Kidney epithelial cell (primary cell): ENCODE measurements around the gene UGDH. TPM values are rescaled to one million over a fixed set of nuclear protein-coding genes. Genes with fewer than 3 reads are reported as not detected.
"Not testable (repeated sequence)": the region's sequence is repeated elsewhere in the genome, so short reads cannot be mapped to it uniquely, and the experiment has no call there.

Experiments
- DNase-seq: peaks from one replicate; pipeline ENCODE4 v3.0.0-alpha.2; 2010; ENCODE audit warnings: low read depth
- H3K27me3 ChIP-seq: 2 replicates; pipeline ENCODE4 v1.6.0; 2011; ENCODE audit warnings: low read length; ENCODE audit not compliant: control insufficient read depth, insufficient read depth
- H3K36me3 ChIP-seq: 2 replicates; pipeline ENCODE4 v1.5.1; 2011; ENCODE audit warnings: low read length; ENCODE audit not compliant: control insufficient read depth, insufficient read depth
- H3K4me3 ChIP-seq: 2 replicates; pipeline ENCODE4 v1.5.1; 2011; ENCODE audit warnings: low read depth, mild to moderate bottlenecking, control low read depth, low read length
- CTCF ChIP-seq: IDR thresholded peaks from 2 replicates; pipeline ENCODE4 v1.5.1; 2011; ENCODE audit warnings: mild to moderate bottlenecking, moderate library complexity, low read length, control low read depth, inconsistent platforms; ENCODE audit not compliant: insufficient read depth, poor library complexity, severe bottlenecking
- total RNA-seq: library from RNA; depleted of rRNA; stranded (reverse); fragments of >200 nt; gene quantifications from 2 replicates; pipeline ENCODE4 v1.2.3, GENCODE V29; 2015

The UGDH gene
- total RNA-seq, 1 donor from 2014 or later = 124 TPM

GRCh38 chr4:39505581-39505980 is 21.7 kb downstream of the UGDH start:
- Histone ChIP-seq H3K4me3 (no peak overlapping the region), H3K36me3 (peaks cover 2% of the 10 kb centered on the region), H3K27me3 (no peaks in the 10 kb centered on the region)
- no peak for TF ChIP-seq CTCF
- no peak for DNase-seq

DNA sequence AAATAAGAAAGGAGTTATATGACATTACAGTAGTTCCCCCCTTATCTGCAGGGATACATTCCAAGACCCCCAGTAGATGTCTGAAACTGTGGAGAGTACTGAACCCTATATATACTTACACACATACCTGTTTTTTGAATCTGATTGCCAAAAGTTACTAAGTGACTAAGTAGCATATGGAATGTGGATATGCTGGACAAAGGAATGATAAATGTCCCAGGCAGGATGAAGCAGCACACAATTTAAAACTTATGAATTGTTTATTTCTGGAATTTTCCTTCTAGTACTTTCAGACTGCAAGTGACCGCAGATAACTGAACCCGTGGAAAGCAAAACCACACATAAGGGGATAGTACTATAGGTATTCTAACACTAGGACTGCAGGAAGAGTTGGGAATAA is 22.7 kb downstream of the UGDH start:
- Histone ChIP-seq H3K4me3 (no peak overlapping the region), H3K36me3 (peaks cover 2% of the 10 kb centered on the region), H3K27me3 (no peaks in the 10 kb centered on the region)
- no peak for TF ChIP-seq CTCF
- DNase-seq = no peak

DNA sequence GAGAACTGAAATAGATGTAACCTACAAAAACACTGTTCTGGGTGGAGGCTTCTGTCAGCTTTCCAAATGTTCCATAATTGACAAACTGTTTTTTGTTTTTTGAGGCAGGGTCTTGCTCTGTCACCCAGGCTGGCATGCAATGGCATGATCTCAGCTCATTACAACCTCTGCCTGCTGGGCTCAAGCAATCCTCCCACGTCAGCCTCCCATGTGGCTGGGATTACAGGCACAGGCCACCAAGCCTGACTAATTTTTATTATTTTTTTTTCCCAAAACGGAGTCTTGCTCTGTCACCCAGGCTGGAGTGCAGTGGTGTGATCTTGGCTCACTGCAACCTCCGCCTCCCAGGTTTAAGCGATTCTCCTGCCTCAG is 24.6 kb downstream of the UGDH start:
- not testable (repeated sequence) for H3K4me3 ChIP-seq, DNase-seq, H3K27me3 ChIP-seq, H3K36me3 ChIP-seq

DNA sequence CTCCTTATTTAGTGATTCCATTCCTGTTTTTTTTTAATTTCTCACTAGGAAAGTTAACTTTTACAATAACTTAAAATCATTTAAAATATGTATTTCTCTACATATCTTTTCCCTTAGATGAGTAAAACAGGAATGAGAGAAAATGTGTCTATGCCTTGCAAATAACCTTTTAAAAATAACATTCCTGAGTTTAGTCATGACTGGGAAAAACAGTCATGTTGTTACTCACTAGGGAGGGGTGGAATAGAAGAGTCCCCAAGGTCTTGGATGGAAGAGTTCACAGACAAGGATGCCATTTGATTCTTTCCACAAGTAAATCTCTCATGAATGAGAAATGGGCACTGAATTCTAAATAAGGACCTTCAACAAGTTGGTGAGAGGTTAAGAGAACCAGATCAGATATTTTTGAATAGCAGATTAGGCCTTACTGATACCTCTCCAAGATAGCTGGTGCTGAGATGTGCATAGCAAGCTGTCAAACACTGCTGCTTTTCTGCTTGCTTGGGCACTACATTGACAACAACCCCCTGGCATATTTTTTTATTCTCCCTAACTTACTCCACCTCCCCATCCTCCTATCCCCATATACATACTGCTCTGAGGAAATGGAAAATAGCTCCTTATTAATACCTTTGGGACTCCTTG is 25.1 kb downstream of the UGDH start:
- Histone ChIP-seq H3K36me3 (no peaks in the 10 kb centered on the region), H3K4me3 (no peak overlapping the region), H3K27me3 (no peaks in the 10 kb centered on the region)
- no peak for DNase-seq
- TF ChIP-seq CTCF = no peak

DNA sequence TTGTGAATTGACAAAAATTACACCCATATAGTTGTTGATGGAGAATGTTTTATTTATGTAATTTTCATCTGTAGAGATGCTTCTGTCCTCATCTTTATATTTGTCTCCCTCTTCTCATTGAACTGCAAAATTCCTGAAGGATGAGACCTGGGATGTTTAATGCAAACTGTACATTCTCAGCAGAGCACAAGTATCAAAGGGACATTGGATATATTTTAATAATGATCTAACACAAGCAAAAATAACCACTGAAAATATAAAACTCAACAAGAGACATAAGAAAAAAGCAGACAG is 28.6 kb downstream of the UGDH start:
- no peak for TF ChIP-seq CTCF
- H3K4me3 ChIP-seq = no peak overlapping the region
- H3K36me3 ChIP-seq = no peaks in the 10 kb centered on the region
- no peak for DNase-seq
- H3K27me3 ChIP-seq = no peaks in the 10 kb centered on the region

GRCh38 chr4:39497909-39498726 is 29.1 kb downstream of the UGDH start:
- no peak for TF ChIP-seq CTCF
- DNase-seq = no peak
- Histone ChIP-seq H3K36me3 (no peaks in the 10 kb centered on the region), H3K4me3 (no peak overlapping the region), H3K27me3 (no peaks in the 10 kb centered on the region)
